SKM-1 treated with dmso at 0.1 percent for 144 hours (cell line): ENCODE results near the gene CAPNS2.
"Not testable (repeated sequence)": the region's sequence is repeated elsewhere in the genome, so short reads cannot be mapped to it uniquely, and the experiment has no call there.

Experiments used
- DNase-seq: peaks from one replicate; lab custom pipeline; 2025; ENCODE audit not compliant: unreplicated experiment; lab: John Stamatoyannopoulos, UW

The CAPNS2 gene

DNA sequence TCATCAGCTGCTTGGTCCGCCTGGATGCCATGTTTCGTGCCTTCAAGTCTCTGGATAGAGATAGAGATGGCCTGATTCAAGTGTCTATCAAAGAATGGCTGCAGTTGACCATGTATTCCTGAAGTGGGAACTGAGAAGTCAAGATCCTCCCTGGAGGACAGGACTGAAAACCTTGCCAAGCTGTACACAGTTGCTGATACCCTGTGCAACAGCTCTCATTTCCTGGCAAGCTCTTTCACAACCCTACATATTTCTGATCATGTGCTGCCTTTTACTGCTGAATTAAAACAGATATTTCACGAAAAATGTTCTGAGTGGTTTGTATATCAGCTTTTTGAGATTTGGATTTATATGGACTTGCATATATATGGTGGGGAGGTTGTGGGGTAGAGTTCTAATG is 898 bp downstream of the CAPNS2 start:
- peak; percentile 50 for DNase-seq

DNA sequence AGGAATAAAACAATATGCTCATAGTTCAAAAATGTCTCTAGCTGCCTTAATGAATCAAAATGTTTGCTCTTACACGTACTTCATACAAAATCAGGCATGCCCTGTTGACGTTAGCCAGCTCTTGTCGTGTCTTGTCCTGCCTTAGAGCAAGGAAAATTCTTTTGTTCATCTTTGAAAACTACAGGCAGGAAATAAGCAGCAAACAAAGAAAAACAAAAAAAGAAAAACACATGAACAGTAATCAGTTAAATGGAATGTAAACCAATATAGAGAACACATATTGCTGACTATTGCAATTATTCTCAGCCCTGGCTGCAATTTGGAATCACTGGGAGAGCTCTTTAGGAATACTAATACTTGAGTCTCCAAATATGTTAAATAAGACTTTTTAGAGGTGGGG is 1.7 kb downstream of the CAPNS2 start:
- no peak for DNase-seq

DNA sequence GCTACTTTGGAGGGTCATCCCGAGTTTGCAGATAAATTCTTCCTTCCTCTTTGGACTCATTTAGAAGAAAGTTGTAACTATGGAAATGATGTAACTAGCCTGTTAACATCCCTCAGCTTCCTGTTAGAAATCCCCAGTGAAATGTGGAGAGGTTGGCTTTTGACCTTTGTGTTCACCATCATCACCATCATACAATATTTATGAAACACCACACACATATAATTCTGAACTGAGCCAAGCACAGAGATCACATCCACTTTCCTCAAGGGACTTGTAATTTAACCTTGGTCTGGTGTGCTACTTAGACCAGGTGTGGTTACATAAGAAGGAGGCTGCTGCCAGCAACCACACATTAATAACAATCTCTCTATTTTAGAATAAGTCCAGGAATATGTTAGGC is 2.5 kb downstream of the CAPNS2 start:
- peak; percentile 73 for DNase-seq

DNA sequence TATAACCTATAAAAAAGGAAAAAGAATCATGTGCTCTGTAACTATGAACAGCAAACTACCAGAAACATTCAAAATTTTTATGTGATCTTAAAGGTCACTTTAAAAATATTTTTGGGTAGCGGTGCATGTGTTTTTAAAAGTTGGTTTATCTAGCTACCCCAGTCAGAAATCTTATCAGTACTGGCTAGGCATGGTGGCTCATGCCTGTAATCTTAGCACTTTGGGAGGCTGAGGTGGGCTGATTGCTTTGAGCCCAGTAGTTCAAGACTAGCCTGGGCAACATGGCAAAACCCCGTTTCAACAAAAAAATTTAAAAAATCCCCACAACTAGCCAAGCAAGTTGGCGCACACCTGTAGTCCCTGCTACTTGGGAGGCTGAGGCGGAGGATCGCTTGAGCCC is 3.7 kb downstream of the CAPNS2 start:
- no peak for DNase-seq

DNA sequence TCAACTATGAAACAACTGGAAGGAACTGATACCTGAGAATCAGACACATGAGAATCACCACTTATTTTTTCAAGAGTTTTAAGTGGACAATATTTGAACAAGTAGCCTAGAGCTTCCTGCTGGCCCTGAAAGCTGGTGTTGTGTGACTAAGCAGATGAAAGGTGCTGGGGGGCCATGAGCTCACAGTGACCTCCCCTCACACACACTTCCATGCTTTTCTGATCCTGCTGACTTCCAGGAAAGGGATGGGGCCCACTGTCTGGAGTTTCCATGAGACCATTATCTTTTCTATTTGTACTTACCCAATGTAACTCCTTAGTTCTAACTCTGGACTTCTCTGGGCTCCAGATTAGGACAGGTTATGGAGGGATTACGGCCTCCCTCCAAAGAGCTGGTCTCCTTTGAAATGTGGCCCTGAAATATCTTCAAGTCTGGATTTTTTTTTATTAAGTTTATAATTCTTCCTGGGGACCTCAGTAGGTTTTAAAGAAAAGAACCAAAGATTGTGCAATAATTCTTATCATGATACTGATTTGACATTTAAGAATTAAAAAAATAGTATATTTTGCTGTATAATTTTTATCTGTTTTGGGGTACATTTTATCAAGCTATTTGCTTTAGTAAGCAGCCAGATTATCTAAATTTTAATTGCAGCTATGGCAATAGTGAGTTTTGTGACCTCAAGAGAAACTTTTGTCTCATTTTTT is 4.9 kb downstream of the CAPNS2 start:
- no peak for DNase-seq

DNA sequence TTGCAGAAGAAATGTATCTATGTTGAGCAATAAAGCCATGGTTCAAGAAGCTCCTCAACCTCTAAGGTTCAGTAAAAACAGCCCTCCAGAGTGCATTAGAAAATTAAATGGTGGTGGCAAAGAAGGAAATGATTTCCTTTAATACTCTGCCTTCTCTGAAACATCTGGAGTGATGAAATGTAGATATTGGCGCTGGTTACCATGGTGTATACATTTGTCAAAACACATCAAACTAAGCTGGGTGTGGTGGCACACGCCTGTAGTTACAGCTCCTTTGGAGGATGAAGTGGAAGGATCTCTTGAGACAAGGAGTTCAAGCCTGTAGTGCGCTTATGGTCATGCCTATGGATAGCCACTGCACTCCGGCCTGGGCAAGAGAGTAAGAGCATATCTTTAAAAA is 6.0 kb downstream of the CAPNS2 start:
- no peak for DNase-seq

DNA sequence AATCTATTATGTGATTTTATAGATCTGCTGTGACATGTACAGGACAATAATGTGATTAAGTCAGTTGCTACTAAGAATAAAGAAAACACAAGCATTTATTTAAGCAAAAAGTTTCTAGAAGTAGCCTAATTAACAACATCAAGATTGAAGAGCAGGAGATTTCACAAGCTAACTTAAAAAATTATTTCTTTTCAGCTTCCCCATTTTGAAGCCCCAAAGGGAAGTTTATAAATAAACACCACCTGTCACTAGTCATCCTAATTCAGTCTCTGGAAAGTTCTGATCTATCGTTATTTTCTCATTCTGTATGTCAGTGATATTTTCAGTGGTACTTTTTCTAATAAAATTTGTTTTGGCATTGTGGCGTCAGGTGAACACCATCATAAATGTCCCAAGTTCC is 8.3 kb downstream of the CAPNS2 start:
- DNase-seq: no peak

DNA sequence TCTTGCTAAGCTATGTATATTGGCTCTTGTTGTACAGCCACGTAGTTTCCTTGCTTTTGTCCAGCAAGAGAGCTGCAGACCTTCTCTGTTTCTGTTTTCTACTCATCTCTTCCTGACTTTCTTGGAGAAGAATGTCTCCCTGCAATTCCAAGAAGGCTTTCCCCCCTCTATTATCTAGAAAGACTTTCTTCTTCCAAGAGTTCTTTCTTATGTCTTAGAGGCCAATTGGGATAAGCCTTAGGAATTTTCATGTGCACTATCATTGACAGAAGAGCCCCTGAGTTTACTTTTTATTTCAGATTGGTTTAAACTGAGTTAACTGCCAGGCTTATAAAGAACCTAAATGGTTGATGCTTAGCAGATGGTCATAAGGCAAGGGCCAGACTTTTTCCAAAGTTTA is 9.0 kb downstream of the CAPNS2 start:
- DNase-seq: no peak

DNA sequence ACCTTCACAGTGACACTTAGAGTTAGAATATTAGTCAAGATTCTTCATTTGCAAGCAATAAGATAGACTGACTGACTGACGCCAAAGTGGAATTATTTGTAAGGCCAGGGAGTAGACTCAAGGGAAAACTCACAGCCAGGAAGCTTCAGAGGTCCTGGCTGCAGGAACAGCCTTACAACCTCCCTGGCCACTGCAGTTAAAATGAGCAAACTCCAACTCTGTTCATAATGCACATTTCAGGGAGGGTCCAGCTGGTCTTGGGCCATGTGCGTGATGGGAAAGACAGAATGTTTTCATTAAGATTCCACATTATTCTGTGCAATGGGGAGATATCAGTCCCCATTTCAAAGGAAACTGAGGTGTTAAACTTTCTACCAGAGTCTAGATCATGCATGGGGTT is 9.9 kb downstream of the CAPNS2 start:
- DNase-seq: no peak

DNA sequence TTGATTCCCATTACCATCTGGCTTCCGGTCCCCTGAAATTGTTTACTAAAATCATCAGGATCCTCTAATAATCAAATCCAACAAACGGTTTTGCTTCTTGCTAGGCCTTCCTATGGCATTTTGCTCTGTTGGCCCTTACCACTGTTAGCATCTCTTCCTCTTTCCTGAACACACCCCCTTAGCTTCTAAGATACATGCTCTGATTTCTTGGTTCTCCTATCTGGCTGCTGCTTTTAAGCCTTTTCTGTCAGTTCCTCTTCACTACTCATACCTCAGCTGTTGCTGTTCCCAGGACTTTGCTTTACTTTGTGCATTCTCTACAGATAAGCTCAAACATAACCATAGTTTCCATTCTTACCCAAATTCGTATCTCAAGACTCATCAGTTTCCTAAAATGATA is 11.4 kb downstream of the CAPNS2 start:
- DNase-seq: no peak

DNA sequence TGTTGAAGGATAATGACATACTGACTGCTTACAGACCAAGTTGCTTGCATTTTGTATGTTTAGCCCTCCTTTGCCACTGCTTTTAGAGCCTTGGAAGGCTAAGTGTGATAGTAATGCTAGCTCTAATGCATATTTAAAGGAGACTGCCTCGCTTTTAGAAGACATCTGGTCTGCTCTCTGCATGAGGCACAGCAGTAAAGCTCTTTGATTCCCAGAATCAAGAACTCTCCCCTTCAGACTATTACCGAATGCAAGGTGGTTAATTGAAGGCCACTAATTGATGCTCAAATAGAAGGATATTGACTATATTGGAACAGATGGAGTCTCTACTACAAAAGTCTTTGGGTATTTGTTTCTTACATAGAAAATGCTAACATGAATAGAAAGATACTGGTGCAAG is 19.1 kb downstream of the CAPNS2 start:
- no peak for DNase-seq

DNA sequence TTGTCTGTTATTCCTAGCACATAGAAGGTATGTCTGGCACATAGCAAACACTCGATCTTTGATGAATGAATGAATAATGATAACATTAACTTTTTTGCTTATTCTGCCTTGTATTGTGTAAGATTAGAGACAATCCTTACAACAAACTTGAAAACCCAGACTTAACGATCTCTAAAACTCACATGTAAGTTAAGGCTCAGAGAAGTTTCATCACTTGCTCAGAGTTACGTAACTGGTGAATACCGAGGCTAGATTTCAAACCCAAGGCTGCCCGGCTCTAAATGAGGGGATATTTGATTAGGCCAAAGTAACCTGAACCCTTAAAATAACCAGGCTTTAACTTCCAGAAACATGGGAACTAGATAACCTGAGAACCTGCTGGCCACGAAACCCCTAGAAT is 22.3 kb downstream of the CAPNS2 start:
- peak; percentile 51 for DNase-seq

DNA sequence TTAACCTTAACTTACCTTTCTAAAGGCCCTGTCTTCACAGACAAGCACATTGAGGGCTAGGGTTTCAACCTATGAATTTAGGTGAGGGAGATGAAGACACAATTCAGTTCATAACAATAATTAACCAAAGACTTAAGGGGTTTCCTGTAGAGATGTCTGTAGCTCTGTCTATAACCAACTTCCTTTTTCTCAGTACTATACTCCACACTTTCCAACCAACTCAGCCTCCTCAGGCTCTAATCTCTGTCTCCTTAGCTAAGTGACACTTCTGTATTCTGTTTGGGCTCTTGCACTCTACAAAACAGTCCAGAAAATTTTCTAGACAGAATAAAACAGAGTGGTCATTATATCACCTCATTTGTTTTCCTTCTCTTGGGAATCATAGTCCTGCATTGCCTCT is 25.8 kb downstream of the CAPNS2 start:
- peak; percentile 66 for DNase-seq

DNA sequence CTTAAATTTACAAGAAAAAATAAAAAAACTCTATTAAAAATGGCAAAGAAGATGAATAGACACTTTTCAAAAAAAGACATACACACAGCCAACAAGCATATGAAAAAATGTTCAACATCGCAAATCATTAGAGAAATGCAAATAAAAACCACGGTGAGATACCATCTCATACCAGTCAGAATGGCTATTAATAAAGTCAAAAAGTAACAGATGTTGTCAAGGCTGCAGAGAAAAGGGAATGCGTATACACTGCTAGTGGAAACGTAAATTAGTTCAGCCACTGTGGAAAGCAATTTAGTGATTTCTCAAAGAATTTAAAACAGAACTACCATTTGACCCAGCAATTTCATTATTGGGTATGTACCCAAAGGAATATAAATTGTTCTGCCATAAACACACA is 31.4 kb downstream of the CAPNS2 start:
- no peak for DNase-seq

DNA sequence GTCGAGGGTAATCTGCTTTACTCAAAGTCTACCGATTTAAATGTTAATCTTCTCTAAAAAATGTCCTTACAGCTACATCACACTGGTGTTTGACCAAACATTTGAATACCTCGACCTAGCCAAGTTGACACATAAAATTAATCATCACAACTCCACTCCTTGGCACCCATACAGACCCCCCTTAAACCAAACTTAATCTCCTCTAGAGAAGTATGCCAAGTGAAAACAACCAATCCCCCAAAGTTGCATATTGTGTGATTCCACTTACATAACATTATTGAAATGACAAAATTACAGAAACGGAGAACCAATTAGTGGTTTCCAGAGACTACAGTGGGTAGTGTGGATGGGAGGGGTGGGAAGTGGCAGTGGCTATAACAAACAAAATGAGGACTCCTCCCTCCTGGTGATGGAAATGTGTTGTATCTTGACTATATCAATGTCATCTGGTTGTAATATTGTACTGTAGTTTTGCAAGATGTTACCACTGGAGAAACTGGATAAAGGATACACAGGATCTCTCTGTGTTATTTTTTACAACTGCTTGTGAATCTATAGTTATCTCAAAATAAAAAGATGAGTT is 39.4 kb downstream of the CAPNS2 start:
- DNase-seq: no peak

DNA sequence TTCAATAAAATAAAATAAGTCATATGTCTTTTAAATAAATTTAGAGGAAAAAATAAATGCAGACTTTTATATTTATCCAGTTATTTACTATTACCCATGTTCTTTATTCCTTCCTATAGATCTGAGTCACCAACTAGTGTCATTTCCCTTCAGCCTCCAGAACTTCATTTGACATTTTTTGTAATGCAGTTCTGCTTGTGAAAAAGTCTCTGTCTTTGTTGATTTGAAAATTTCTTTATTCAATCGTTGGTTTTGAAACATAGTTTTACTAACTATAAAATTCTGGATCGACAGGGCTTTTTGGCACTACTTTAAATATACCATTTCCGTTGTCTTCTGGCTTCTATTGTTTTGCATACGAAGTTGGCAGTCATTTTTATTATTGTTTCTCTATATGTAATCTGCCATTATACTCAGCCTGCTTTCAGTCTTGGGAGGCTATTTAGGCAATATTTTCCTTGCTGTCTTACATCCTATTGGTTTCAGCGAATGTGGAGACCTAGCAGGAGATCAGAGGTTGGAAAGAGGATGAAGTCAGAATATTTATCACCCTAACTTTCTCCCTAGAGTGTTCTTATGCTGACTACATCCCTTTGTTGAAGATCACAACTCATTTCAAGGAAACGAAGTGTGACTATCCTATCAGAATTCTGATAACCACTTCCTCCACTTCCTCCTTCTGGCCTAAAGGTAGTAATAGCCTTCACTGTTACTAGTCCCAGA is 47.3 kb downstream of the CAPNS2 start:
- DNase-seq: no peak

DNA sequence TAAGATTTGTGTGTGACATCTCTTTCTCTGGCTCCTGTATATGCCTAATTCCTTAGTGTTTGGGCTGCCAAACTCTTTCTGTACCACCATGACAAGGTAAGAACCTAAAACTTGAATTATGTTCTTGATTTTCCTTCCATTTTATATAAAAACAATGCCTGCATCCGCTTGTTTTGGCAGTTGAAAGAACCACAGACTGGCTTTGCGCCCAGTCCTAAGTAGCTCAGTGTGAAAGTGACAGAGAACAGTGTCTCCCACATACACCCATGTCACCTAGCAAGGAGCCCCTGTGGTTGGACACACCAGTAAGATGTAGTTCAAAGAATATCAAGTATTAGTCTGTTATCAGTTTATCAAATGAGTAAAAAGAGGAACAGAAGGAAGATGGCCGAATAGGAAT is 48.6 kb downstream of the CAPNS2 start:
- DNase-seq: no peak

DNA sequence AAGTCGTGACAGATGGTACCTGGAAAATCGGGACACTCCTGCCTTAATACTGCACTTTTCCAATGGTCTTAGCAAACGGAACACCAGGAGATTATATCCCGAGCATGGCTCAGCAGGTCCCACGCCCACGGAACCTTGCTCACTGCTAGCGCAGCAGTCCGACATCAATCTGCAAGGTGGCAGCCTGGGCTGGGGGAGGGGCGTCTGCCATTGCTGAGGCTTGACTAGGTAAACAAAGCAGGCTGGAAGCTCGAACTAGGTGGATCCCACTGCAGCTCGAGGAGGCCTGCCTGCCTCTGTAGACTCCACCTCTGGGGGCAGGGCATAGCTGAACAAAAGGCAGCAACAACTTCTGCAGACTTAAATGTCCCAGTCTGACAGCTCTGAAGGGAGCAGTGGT is 49.2 kb downstream of the CAPNS2 start:
- DNase-seq: not testable (repeated sequence)
